Head of caudate nucleus (tissue), 42 donors: ENCODE data around the gene ABHD4.
"Not testable (repeated sequence)": the region's sequence is repeated elsewhere in the genome, so short reads cannot be mapped to it uniquely, and the experiment has no call there.

ENCODE experiments used
- DNase-seq, 42 donors: peaks; one replicate each; pipeline versions ENCODE4 v3.0.0 to v3.0.0-alpha.2; 2020 to 2021; ENCODE audit warnings: mixed read lengths in 7 of 42
- intact Hi-C: fragments of 100-400 bp; cut with DNase I; formaldehyde crosslinking; loops from one replicate; pipeline ENCODE4 v1.15.0; 2022

ABHD4 gene

DNA sequence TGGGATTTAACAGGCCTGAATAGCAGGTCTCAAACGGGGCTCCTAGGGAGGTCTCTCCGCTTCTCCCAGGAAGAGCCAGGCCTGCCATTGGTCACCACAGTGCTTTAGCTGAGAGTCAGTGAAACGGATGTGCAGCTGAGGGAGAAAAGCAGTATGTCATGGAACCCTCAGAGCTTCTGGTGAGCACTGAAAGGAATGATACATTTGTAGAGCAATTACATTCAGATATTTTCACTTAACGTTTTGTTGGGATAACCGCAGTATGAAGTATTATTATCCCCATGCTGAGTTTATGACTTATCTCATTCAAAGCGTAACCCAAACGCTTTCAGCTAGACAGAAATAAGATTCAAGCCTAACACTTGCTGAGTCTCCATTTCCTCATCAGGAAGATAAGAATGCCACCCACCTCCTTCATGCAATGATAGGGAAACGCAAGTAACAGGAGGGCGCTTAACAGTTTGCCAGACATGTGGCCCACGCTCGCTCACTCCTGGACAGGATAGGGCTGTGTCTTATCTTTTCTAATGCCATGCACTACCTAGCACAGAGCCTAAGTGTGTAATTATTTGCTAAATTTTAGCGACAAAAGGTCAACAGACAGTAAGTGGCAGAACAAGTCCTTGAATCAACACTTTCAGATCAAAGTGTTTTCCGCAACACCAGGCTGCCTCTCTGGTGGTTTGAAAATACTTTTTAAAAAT, 37.3 kb upstream of the ABHD4 start:
- no peak for DNase-seq
- intact Hi-C loops, result loop anchor here (10.0 kb wide), 1 partner anchor 166 kb away; no protein-coding TSS in a partner anchor

DNA sequence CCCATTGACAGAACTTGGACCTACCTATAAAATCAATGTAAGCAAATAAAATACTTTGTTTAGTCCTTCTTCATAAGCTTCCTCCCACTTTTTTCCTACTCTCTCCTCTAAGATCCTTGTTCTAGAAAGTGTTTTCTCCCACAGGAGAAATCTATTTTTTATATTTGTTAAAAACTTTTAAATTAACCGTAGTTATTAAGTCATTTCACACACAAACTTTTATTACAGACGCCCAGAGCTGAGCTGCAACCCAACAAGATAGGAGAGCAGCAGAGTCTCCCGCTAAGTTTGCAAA, 36.8 kb upstream of the ABHD4 start:
- intact Hi-C loops, result loop anchor here (10.0 kb wide), 1 partner anchor 167 kb away; no protein-coding TSS in a partner anchor
- no peak for DNase-seq

DNA sequence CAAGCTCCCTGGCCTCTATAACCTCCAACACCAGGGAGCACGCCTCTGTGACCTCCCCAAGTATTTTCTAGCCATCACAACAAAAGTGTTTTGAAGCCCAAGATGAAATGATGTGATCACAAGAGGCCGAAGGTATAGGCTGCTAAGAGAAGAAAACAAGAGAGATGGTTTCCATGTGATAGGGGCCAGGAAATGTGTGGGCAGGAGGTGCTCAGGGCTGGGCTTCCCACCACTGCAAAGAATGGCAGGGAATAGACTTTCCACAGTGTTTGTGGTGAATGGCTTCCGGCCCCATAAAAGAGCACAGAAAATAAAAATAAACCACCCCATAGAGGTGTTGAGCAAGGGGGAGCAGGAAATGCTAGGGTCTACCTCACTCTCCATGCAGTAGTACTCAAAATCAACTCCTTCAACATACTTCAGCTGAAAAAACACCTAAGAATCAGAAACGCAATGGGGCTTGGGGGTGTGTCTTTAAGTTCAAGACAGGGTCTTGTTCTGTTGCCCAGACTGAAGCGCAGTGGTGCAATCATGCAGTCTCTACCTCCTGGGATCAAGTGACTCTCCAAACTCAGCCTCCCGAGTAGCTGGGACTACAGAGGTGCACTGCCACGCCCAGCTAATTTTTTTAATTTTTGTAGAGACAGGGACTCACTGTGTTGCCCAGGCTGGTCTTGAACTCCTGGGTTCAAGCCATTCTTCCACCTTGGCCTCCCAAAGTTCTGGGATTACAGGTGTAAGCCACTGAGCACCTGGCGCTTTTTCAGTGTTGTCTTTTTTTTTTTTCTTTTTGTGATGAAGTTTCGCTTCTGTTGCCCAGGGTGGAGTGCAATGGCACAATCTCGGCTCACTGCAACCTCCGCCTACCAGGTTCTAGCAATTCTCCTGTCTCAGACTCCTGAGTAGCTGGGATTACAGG, 36.2 kb upstream of the ABHD4 start:
- DNase-seq, result no peak
- intact Hi-C loops, result loop anchor here (10.0 kb wide), 1 partner anchor 167 kb away; no protein-coding TSS in a partner anchor

DNA sequence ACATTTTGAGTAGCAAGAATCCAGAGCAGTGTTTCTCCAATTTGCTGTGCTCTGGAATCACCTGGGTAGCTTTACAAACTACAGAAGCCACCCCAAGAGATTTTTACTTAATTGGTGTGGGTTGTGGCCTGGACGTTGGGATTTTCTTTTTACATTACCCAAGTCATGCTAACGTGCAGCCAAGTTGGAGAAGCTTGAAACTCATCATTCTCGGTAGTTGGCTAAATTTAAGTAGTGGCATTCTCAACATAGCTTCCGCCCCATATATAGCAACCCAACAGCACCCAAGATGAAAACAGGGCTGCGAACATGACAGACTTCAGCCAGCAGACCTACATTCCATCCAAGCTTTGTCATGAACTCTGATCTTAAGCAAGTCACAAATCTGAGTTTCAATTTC, 34.1 kb upstream of the ABHD4 start:
- no peak for DNase-seq
- intact Hi-C loops, result loop anchor here (10.0 kb wide), 1 partner anchor 169 kb away; no protein-coding TSS in a partner anchor

DNA sequence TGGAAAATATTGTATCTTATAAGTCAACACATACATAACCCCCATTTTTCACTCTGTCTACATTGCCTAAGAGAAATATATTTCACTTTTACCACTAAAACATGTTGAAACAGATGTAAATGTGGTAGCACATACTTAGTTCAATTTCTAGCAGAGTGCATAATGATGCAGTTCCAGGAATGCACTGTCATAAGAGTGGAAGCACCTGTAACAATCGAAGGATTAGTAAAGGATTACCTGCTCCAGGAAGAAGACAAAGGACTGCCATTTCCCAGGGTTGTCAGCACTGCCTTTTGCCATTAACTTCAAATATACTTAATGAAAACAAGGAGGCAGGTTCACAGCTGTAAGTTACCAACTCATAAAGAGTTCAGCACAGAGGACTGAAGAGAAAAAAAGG, 33.6 kb upstream of the ABHD4 start:
- intact Hi-C loops, result loop anchor here (10.0 kb wide), 1 partner anchor 170 kb away; no protein-coding TSS in a partner anchor
- no peak for DNase-seq

DNA sequence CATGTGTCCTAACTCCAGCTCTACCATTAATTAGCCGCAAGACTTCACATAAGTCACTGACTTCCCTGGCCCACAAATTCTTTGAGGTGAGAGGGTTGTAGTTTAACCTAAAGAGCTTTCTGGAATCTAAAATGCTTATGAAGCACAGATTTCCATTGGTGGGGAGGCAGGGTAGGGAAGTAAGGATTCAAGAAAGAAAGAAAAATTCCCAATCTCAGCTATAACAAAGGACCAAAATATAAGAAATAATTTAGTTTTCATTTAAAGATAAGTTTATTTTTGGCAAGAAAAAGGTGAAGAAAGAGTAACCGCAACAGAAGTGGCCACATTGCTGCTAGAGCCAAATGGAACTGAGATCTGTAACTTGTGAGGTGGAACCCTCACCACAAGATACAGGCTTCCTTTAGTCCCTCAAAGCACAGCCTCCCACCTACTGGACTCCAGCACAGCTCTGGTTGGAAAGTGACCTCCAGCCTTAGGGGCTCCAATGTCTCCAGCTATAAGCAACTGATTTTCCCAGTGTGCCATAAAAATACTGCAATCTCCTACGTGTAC, 32.6 kb upstream of the ABHD4 start:
- intact Hi-C loops, result loop anchor here (10.0 kb wide), 1 partner anchor 171 kb away; no protein-coding TSS in a partner anchor
- no peak for DNase-seq

DNA sequence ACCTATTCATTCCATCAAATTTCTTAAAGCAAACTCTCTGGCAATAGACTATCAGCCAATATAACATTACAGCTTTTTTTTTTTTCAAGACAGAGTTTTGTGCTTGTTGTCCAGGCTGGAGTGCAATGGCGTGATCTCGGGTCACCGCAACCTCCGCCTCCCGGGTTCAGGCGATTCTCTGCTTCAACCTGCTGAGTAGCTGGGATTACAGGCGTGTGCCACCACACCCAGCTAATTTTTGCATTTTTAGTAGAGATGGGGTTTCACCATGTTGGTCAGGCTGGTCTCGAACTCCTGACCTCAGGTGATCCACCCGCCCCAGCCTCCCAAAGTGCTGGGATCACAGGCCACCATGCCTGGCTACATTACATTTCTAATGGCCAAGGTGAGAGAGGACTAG, 31.8 kb upstream of the ABHD4 start:
- intact Hi-C loops, result loop anchor here (10.0 kb wide), 1 partner anchor 171 kb away; no protein-coding TSS in a partner anchor
- not testable (repeated sequence) for DNase-seq

DNA sequence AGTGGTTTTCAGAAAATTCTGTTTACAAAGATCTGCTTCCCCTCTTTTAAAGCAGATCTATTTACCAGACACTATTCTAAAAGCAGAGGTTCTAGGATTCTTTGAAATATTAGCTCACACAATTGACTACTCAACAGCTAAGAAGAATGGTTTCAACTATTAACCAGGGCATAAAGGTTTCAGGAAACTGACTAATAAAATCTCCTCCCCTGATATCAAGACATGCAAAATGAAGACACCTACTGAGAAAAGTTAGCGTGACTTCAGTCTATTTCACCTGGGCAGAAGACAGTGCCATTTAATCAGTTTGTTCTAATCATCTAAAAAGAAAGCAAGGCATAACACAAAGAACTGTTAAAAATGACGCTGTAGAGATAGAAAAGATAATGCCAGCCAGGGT, 31.3 kb upstream of the ABHD4 start:
- intact Hi-C loops, result loop anchor here (10.0 kb wide), 1 partner anchor 172 kb away; no protein-coding TSS in a partner anchor

DNA sequence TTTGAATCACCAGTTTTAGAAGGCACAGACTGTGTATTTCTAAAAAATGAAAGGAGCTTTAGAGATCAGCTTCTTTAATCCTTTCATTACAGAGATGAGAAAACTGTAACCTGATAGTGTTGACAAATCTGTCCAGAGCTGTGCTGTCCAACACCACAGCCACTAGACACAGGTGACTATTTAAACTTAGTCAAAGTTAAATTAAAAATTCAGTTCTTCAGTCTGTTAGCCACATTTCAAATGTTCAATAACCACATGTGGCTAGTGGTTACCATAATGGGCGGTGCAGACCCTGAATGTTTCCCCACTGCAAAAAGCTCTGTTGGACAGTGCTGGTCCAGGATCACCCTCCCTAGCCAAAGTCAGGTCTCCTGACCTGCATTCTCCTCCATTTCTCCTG, 30.7 kb upstream of the ABHD4 start:
- no peak for DNase-seq
- intact Hi-C loops, result loop anchor here (10.0 kb wide), 1 partner anchor 173 kb away; no protein-coding TSS in a partner anchor

More for the DNA sequence above, 31.3 kb upstream of the ABHD4 start:
- DNase-seq, result no peak

DNA sequence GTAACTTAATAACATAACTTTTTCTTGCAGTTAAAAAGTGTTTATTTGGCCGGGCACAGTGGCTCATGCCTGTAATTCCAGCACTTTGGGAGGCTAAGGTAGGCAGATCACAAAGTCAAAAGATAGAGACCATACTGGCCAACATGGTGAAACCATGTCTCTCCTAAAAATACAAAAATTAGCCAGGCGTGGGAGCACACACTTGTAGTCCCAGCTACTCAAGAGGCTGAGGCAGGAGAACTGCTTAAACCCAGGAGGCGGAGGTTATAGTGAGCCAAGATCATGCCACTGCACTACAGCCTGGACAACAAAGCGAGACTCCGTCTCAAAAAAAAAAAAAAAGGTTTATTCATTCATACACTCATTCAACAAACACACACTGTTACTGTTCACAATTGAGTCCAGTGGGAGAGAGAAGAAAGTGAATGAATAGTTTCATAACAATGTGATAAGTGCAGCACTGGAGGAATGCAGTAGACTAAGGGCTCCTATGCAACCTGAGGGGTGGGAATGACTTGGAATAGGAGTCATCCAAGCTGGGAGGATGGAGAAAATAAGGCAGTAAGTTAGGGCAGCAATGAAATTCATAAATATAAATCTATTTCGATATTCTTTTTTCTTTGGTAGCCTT, 28.9 kb upstream of the ABHD4 start:
- no peak for DNase-seq
- intact Hi-C loops, result loop anchor here (10.0 kb wide), 1 partner anchor 174 kb away; no protein-coding TSS in a partner anchor

DNA sequence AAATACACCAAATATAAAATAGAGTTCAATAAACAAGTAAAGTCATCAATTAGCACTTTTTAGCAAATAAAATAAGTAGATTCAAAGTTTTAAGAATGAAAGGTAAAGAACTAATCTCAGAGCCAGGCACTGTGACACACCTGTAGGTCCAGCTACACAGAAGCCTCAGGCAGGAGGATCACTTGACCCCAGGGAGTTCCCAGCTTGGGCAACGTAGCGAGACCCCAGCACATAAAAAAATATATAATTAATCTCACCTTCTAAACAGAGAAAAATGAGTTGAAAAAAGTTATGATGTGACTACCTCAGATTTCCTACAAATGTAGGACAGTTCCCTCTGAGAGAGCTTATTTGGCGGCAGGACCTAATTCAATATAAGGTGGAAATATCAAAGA, 28.4 kb upstream of the ABHD4 start:
- intact Hi-C loops, result loop anchor here (5.0 to 10.0 kb wide), 3 partner anchors 83 to 265 kb away; partner anchors contain the start of gene MMP14
- DNase-seq, result no peak

DNA sequence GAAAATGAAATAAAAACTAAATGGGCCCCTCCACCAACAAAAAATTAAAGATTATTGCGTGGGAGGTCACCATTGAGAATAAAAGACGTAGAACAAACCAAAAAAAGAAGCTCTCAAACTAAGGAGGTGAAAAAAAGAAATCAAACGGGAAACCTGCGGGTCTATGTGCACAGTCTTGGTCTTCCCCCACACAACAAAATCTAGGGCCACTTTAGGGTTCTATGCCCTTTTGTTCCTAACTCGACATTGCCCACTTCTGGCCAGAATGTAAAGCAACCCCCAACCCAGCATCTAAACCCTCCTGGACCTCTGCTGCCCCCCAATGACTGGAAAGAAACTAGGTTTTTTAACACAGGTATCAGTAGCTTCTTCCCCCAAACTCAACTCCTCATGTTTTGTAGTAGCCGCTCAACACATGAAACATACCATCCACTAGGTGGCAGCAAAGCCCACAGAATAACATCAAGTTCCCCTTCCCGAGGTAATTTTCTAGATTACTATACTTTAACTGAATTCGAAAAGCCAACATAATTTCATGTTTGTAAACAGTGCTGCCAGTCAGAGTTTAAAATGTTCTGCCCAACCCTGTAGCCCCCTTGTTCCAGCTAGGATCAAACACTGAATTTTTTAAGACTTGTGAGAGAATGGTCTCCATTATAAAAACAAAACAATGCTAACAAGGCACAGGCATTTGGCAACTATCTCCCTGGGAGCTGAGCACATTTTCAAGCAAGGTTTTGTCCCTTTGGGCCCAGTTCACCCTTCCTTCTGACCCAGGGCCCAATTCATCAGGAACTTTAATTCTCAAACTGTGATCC, 27.8 kb upstream of the ABHD4 start:
- peak in 40 of 42 donors; percentile 39 to 92 (median 77) for DNase-seq

DNA sequence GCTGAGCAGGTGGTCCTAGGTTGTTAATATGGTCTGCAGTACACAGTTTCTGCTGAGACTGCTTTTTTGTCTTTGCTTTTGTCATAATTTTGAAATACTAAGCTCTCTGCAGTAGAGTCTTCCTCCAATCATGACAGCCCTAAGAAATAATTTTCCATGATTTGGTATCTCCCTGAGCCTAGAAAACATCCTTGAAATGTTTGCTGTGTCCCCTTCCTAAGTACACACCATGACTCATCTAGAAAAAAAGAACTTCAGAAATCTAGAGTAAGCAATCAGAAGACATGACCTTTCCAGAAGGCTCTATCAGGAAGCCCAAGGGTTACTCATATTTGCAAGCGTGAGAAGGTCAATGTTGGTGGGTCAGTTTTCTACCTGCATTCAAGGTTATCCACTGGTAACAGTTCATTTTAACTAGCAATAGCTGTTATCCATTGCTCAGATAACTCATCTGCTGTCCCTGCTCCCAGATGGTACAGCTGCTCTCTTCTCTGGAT, 25.5 kb upstream of the ABHD4 start:
- intact Hi-C loops, result loop anchor here (5.0 to 10.0 kb wide), 2 partner anchors 80 to 262 kb away; partner anchors contain the start of gene MMP14
- no peak for DNase-seq

More for the DNA sequence above, 27.8 kb upstream of the ABHD4 start:
- intact Hi-C loops, result loop anchor here (5.0 to 10.0 kb wide), 2 partner anchors 82 to 264 kb away; partner anchors contain the start of gene MMP14

DNA sequence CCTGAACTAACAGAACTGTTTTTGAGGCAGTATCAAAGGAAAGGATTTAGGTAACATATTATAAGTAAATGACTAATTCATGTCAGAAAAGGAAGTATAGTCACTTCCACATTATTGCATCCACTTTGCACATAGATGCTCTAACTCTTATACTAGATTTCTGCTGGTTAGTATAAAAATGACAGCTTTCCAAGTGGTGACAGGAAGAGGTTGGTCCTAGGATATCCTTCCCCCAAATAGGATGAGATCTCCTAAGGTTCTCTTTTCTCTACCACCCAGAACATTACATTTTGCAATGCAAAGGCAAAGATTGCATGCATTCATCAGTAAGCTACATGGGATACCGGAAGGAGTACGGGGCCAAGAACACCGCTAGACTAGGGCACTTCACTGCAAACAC, 24.3 kb upstream of the ABHD4 start:
- DNase-seq, result no peak
- intact Hi-C loops, result loop anchor here (5.0 to 10.0 kb wide), 2 partner anchors 78 to 261 kb away; partner anchors contain the start of gene MMP14

DNA sequence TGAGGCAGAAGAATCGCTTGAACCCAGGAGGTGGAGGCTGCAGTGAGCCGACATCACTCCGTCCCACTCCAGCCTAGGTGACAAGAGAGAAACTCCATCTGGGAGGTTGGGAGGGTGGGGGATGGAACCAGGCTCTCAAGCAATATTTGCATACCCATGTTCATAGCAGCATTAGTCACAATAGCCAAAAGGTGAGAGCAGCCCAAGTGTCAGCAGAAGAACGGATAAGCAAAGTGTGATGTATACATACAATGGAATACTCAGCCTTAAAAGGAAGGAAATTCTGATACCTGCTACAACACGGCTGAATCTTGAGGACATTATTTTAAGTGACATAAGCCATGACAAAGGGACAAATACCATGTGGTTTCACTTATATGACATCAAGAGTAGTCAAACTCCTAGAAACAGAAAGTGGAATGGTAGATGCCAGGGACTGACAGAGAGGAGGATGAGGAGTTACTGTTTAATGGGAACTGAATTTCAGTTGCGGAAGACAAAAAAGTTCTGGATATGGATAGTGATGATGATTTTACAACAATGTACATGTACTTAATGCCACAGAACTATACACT, 20.7 kb upstream of the ABHD4 start:
- DNase-seq, result no peak
- intact Hi-C loops, result loop anchor here (10.0 kb wide), 1 partner anchor 257 kb away; the partner anchor contains the start of gene MMP14

DNA sequence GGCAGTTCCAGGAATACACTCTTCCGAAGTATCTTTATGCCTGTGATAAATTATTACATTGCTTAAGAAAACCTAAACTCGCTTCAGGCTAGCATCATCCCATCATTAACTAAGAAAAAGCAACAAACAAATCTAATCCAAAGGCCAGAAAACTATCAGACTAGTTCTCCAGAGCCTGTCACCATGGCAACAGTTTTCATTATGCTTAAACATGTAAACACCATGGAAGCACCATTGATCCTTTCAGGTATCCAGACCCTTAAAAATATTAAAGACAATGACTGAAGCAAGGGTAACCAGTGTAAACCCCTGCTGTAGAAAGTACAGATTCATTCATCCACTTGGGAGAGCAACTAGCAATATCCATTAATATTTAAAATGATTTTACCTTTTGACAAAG, 18.9 kb upstream of the ABHD4 start:
- DNase-seq, result no peak
- intact Hi-C loops, result loop anchor here (10.0 kb wide), 1 partner anchor 256 kb away; the partner anchor contains the start of gene MMP14

DNA sequence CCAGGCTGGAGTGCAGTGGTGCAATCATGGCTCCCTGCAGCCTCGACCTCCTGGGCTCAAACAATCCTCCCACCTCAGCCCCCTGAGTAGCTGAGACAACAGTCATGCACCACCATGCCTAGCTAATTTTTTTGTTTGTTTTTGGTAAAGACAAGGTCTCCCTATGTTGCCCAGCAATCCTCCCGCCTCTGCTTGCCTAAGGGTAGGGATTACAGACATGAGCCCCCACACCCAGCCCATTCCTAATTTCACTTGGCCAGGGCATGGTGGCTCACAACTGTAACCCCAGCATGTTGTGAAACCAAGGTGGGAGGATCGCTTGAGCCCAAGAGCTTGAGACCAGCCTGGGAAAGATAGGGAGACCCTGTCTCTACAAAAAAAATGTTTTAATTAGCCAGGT, 18.2 kb upstream of the ABHD4 start:
- DNase-seq, result no peak
- intact Hi-C loops, result loop anchor here (10.0 kb wide), 2 partner anchors 255 to 275 kb away; partner anchors contain the start of gene MMP14
